Astrocyte (in vitro differentiated cells and primary cell): Measurements from ENCODE around the gene KCNQ1OT1.

Experiments used
- EZH2 ChIP-seq: IDR thresholded peaks from 2 replicates; pipeline ENCODE4 v1.6.1; 2012; ENCODE audit warnings: mild to moderate bottlenecking, low read length, inconsistent platforms; ENCODE audit not compliant: insufficient read depth
- TF ChIP-seq, protein P1 (sequence below): IDR thresholded peaks from 2 replicates; pipeline ENCODE4 v1.5.1; 2011; ENCODE audit warnings: low read depth, mild to moderate bottlenecking, inconsistent platforms, low read length, moderate library complexity; ENCODE audit not compliant: insufficient read depth

DNA sequence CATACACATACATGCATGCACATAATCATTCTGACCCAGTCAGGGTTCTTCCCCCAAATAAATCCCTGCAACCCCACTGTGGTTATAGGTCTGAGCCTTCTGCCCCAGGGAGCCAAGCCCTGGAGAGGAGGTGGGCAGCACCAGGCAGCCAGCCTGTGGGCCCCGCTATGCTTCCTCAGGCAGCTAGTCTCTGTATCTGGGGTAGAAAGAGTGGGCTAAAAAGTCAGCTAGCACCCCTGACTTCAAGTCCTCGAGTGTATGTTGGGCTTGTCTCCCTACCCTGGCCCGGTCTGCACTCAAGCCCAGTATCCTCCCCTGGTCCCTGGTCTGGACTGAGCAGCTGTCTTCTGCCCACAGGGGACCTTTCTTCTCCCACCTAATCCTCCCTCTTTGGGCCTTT is 28.0 kb downstream of the KCNQ1OT1 start:
- TF ChIP-seq, protein P1, sequence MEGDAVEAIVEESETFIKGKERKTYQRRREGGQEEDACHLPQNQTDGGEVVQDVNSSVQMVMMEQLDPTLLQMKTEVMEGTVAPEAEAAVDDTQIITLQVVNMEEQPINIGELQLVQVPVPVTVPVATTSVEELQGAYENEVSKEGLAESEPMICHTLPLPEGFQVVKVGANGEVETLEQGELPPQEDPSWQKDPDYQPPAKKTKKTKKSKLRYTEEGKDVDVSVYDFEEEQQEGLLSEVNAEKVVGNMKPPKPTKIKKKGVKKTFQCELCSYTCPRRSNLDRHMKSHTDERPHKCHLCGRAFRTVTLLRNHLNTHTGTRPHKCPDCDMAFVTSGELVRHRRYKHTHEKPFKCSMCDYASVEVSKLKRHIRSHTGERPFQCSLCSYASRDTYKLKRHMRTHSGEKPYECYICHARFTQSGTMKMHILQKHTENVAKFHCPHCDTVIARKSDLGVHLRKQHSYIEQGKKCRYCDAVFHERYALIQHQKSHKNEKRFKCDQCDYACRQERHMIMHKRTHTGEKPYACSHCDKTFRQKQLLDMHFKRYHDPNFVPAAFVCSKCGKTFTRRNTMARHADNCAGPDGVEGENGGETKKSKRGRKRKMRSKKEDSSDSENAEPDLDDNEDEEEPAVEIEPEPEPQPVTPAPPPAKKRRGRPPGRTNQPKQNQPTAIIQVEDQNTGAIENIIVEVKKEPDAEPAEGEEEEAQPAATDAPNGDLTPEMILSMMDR, result no peak
- TF ChIP-seq EZH2, result no peak
